ENCODE results near the gene SDC1. TPM values are rescaled to one million over a fixed set of nuclear protein-coding genes. Genes with fewer than 3 reads are reported as not detected.

SDC1 gene
- total RNA-seq, 1 donor from 2014 or later, result 0.40 TPM

DNA sequence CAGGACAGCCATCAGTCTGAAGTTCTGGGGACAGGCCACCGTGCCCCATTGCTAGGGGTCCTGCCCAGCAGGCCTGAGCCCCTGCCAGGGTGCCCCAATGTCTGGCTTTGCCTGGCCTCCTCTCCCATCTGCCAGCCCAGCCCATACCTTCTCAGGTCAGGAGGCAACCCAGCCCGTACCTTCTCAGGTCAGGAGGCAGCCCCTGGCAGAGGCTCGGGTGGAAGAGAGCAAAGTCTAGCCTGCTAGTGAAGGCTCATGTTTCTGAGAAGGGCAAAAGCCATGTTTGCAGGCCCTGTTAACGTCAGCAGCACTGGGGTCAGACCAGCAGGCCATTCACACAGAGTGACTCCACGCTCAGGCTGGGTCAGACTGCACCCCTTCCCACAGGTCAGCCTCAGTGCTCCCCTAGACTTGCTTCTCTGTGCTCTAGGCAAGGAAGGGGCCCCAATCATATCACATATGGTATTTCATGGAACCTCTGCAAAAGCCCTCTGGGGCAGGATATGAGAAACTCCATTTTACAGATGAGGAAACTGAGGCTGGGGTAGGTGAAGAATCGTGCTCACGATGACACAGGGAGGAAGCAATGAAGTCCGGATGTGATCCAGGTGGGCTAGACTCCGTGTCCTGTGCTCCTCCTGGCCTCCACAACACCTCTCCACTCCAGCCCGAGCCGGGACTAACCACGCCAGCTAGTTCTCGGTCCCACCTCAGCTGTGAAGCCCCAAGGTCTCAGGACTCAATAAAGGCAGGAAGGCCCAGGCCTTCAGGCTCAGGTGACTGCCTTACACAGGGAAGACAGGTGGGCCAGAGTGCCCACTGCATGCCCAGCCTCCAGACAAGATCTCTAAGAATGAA is 9.5 kb downstream of the SDC1 start:
- DNase-seq (ENCODE audit: low read depth in 2 of 2), result no peak

DNA sequence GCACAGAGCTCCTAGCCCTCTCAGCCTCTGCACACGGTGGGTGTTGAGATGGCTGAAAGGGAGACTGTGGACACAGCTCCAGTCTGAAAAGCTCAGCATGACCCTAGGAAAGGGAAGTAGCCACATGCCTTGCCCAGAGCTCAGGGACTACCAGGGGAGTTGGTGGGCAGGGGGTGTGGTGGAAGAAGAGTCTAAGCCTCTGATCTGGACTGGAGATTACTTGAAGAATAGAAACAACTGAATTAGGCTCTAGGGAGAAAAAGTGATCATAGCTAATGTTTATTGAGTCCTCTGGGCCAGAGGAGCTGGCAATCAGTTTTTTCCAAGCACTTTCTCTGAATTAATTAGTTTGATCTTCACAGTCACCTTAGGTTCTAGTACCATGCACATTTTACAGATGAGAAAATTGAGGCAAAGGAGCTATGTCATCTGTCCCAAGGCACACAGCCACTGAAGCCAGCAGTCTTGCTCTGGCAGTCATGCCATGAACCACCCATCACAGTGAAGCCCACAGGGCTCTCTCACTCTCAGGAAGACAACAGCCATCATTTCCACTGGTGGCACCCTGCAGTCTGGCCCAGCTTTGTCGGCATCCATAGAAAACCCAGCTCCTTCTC is 10.3 kb downstream of the SDC1 start:
- DNase-seq (ENCODE audit: low read depth in 2 of 2), result no peak

DNA sequence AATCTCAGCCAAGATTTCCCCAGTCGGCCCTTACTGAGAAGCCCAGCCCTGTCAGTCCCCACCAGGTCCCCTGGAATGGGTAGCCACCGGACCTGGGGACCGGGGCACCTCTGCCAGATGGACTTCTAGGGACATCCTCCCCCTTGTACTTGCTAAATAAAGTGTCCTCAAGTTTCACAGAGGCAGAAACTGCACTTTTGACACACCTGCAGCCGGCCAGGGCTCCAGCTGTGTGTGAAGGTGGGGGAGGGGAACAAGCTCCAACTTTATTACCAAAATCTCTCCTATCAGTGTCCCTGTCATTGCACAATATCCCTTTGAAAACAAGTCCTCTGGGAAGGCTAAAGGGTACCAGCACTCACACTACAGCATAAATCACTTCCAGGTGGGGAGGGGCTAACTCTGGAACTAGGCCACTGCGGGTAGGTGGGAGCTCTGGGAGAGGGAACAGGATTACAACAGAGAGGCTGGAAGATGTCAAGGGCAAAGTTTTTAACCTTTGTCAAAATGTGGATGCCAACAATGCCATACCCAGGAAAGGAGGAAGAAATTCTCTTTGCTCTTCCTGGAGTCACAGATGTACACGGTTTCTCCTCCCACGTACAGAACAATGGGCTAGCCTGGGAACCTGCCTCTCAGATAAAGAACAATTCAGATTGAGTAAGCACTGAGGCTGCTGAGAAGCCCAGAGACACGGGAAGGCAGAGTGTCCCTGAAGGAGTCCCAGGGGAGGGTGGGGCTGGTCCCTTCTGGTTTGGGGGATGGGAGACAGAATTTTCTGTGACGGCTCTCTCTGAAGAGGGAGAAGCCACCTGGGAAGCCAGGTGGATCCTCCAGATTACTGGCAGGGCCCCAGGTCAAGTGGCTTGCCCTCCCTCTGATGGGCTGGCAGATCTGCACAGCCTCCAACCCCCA is 11.0 kb downstream of the SDC1 start:
- DNase-seq (ENCODE audit: low read depth in 2 of 2), result peak in 1 of 2 donors; percentile 73

DNA sequence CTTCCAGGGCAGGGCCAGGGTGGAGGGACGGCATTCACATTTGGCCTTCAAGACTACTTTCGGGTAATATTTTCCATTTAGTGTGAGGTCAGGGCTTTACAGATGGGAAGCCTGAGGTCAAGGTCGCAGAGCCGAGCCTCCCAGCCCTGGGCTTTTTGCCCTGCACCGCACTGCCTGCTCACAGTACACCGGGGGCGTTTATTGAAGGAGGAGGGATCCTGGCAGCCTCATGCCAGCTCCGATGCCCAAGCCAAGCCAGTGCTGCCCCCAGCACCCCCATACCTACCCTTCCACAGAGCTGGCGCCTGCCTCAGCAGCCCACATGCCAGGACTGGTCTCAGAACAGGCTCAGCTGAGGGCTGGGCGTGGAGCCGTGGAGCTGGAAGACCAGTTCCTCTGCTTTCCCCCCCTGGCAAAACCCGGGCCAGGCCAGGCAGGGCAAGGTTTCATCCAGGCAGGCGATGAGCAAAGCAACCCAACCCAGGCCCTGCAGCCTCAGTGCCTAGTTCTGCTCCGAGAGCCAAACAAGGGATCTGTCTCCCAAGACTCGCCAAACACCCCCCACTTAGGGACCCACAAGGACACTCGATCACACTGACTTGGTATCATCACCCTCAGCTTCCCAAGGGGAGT is 11.9 kb downstream of the SDC1 start:
- peak in 1 of 2 donors; percentile 54 for DNase-seq (ENCODE audit: low read depth in 2 of 2)

DNA sequence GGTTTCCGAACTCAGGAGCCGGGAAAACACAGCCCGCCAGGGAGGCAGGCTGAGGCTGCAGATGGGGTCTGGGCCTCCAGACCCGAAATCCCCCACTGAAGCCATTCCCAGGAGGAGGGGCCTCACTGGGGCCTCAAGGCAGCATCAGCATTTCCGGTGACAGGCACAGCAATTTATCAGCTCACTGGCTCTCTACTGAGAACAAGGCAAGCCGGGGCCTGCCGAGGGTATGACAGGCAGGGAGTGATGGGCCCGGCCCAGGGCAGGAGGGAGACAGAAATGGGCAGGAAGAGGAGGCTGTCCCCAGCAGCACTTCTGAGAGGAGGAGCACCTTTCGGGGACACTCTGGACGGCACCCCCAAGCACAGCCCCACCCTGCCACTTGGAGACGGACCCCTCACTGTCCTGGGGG is 12.5 kb downstream of the SDC1 start:
- peak; percentile 48 to 76 for DNase-seq (ENCODE audit: low read depth in 2 of 2)

DNA sequence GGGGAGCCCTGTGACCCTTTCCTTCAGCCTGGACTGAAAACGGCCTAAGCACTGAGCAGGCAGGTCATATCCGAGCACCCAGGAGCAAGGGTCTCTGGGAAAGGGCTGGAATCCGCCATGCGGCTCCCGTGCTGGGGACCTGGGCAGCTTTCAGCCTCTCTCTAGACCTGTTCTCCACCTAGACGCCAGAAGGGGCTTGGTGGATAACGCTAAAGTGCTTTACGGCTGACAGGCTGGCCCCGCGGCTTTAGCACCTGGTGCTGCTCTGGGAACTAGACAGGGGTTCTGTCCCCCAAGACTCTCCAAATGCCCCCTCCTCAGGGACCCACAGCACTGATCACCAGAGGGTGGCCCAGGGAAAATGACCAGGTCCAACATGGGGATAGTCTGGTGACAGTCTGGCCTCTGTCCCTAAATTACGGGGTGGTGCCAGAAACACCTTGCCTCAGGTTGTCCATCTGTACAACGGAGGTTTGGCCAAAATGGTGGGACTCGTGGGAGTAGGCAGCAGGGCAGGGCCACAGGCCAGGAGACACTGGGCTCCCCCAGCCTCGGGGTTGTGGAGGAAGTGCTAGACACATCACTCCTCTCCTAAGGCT is 13.0 kb downstream of the SDC1 start:
- no peak for DNase-seq (ENCODE audit: low read depth in 2 of 2)

DNA sequence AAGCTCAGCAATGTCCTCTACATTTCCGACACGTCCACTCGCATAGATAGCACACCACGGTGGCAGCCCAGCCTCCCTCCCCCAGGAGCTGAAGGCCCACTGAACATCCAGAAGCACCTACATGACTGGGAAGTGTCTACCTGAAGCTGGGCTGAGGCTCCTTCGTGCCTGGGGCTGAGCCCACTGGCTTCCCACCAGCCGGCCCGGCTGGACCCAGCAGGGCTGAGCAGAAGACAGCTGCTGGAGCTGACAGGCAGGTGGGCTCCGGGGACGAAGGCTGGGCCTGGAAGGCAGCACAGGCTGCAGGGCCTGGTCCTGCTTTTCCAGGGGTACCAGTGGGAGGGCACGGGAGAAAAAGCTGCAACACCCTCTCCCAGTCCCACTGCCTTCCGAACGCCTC is 13.5 kb downstream of the SDC1 start:
- no peak for DNase-seq (ENCODE audit: low read depth in 2 of 2)

DNA sequence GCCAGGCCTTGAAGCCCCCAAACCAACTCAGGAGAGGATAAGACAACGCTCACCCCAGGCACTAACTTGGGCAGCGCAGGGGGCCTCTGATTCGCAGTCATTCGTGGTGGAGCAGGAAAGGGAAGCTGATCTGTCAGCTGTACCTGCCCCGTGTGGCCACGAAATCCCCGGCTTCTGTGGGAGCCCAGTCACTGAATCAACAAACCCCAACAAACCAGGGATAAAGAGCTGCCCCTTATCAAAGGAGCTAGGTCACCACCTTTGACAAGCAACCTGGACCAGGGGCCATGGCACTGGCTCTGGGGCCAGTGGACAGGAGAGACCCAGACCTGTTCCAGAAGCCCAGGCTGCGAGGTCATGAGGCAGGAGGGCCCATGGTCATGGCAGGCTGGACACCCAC is 14.5 kb downstream of the SDC1 start:
- no peak for DNase-seq (ENCODE audit: low read depth in 2 of 2)

DNA sequence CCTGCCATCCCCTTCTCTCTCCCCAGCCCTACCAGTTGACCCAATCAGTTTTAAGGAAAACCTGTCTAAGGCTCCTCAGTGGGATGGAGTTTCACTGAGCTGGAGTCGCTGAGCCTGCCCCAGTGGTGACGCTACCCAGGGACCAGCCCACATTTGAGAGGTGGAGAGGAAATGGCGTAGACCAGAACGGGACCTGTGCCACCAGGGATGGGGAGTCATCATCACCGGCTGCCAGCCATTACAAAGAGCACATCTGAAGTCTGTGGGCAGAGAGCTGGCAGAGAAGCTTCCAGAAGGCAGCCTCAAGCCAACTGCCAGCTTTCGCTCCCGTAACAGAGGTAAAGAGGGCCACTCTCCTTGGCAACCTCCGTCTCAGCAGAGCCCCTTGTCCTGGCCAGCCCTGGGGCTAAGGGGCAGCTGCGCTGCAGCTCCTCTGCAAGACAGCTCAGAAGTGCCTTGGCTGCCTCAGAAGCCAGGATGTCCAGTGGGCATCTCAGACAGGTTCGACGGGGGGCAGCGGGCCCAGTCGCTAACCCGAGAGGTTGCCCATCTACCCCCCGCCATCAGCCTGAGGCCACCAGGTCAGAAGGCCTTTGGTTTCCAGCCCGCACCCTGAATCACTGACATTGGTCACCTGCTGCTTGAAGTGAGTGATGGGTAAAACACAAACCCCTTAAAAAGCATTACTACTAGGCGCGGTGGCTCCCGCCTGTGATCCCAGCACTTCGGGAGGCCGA is 15.4 kb downstream of the SDC1 start:
- no peak for DNase-seq (ENCODE audit: low read depth in 2 of 2)

DNA sequence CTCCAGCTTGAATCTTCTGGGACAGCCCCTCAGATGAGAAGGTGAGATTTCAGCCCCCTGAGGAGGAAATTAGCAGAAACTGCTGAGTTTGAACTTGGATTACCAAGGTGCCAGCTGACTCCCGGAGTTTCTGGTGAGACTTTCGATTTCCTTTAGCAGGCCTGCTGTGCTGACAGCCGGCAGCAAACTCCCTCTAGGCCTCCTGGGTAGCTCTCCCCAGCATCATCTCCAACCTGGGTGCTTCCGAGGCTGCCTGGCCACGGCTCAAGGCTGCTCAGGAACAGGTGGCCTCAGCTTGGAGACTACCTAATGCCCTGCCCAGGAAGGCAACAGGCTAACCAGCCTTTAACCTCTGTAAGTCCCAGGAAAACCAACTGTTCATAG is 16.5 kb downstream of the SDC1 start:
- no peak for DNase-seq (ENCODE audit: low read depth in 2 of 2)

DNA sequence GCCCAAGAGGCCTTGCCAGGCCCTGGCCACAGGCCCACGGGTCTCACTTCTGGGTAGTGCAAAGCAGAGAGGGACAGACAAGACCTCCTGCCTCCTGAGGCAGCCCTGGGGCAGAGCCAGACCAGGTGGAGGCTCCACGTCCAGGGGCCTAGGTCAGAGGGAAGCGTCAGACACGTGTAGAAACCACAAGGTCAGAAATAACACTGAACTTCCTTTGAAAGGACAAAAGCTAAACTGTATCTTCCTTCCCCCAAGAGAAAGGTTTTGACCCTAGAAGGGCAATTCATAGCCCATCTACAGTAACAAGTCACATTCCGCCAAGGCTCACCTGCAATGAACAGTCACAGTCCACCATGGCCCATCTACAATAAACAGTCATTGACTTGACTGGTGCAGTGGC is 17.9 kb downstream of the SDC1 start:
- DNase-seq (ENCODE audit: low read depth in 2 of 2), result no peak

DNA sequence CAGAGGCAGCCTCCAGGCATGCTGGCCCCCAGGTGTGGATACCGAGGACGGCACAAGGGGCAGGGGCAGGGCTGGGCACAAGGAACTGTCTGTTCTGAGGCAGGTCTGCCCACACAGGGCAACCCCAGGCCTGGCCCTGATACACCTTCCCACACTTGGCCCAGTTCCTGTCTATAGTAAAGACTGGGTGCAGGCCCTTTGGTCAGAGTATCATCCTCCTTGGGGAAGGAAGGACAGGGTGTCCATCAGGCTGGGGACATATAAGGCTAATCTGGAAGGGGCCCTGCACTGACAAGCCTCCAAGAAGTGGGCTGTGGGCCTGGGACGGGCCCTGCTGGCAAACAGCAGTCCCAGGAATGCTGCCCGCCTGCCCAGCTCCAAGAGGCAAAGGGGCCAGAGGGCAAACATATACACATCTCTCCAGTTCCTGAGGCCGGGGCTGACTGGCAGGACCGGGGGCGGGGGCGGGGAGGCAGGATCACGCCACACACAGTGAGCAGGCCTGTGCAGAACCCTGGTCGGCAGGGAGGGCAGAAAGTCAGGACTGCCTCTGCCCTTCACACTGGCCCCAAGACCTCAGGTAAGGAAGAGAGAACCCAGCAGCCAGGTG is 18.9 kb downstream of the SDC1 start:
- DNase-seq (ENCODE audit: low read depth in 2 of 2), result no peak

DNA sequence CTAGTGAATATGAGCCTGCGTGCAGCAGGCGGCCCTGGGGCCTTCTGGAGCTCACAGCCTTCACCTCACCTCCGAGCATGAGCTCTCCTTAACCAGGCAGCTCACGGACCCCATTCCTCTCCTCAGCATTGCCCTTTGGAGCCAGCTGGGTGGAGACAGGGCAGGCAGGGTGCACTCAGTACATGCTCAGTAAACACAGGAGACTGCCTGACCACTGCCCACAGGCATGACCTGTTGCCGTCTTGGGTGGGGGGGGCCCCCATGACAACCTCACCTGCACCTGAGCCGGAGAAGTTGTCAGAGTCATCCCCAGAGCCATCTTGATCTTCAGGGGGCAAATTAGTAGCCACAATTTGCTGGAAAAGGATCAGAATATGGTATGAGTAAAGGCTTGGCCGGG is 19.9 kb downstream of the SDC1 start:
- no peak for DNase-seq (ENCODE audit: low read depth in 2 of 2)

DNA sequence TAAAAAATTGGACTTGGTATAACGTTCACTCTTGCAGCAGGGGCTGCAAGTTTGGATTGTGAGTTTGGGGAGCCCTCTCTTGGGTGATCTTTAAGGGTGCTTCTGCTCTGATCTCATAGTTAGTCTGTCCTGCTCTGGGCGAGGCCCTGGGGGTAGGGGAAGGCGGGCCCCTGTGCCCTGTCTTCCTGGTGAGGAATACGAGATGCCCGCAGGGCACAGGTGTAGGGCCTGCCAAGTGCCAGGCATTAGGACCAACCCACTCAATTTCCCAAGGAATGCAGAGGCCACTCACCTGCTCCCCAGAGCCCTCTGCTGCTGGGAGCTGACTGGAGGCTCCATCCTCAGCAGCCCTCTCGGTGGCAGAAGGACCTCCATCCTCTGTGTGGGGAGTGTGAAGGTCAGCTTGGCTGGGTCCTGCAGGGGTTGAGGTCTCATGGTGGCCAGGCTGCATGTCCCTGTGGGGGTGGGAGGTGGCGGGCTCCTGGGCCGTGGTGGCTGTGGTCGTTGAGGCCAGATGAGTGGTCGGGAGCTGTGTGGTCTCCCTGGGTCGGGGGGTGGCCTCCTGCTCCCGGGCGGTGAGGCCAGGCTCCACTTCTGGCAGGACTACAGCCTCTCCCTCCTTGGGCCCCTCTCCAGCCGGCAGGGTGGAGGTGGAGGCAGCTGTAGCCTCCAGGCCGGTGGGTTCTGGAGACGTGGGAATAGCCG is 21.3 kb downstream of the SDC1 start:
- DNase-seq (ENCODE audit: low read depth in 2 of 2), result no peak

DNA sequence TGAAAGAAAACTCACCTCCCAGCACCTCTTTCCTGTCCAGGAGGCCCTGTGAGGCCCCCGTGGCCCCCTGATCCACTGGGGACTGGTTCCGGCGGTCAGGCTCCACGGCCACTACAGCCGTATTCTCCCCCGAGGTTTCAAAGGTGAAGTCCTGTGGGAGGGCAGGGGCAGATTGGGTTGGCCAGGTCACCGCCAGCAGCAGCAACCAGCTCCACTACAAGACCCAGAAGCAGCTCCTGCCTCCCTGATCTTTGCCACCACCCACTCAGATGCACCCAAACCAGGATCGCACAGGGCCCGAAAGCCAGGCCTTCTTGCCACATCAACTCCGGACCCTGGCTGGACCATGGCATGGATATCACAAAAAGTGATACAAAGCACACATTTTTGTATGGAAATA is 21.9 kb downstream of the SDC1 start:
- no peak for DNase-seq (ENCODE audit: low read depth in 2 of 2)

DNA sequence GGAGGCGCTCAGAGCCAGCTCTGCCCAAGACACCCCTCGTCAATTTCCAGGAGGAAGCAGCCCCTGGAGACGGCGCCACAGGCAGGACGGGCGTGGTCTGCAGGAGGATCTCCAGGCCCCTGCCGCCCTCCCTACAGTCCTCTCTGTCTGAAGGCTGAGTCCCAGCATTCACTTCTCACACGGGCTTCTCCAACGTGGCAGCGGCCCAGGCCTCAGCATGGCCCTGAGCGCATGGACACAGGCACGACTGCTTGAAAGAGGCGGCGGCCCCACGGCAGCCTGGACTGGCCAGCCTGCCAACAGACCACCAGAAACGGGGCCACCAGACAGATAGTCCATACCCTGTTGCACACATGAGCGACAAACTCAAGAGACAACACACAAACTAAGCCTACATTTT is 23.3 kb downstream of the SDC1 start:
- DNase-seq (ENCODE audit: low read depth in 2 of 2), result no peak

DNA sequence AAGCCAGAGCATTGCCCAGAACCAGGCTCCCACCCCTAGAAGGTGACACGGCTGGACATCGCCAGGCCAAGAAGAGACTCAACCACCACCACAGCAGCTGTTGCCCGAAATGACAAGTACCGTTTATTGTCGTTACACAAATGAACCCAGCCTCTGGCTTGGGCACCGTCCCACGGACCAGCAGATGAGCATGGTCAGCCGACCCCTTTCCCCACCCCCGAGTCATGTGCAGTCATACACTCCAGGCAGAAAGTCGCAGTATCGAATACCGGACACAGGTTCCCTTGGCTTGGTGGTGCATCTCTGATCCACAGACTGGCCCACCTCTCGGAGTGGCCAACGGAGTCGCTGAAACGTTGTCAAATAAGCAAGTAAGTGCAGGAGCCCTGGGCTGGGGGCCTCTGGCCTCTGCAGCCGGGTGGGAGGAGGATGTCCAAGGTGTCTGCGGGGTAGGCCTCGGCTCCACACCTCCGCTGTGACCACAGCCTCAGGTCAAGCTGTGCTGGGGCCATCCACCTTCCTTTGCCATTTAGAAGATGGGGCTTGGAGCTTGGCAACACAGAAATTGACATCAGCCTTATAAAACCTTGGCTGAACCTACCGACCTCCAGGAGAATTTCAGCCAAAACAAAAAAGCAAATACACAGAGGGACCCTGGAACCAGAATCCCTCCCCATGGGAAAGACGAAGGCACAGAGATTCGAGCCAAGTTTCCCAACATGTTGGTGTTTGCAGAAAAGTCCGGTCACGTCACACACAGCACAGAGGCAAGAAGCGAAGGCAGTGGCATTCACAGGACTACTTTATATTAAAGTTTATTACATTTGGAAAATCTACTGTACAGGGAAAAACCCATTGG is 24.0 kb downstream of the SDC1 start:
- DNase-seq (ENCODE audit: low read depth in 2 of 2), result no peak

DNA sequence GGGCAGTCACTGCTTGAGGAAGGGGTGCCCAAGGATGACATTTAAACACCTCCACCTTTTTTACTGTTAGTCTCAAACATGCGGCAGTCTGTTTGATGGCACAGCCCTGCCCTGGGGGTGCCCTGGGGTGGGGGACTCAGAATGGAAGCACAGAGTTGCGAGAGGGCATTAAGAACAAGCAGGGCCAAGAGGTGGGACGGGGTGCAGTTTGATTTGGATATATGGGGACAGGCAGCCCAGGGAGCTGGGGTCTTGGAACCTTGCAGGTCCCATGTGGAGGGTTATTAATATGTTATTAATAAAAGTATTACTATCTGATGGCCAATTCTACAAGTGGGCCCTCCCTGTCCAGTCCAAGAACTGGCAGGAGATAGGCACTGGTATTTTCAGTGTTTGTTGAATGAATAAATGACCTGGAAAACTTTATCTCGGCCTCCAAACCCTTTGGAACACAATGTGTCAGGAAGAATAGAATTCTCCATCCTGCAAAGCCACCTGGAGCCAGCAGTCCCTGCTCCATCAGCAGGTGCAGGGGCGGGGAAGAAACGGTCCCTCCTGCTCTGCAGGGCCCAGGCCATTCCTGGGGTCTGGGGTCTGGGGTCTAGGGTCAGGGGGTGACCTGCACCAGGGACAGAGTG is 25.2 kb downstream of the SDC1 start:
- no peak for DNase-seq (ENCODE audit: low read depth in 2 of 2)

Data from lung microvascular endothelial cell (primary cell).